ENCODE results near the gene RIC1. TPM values are rescaled to one million over a fixed set of nuclear protein-coding genes. Genes with fewer than 3 reads are reported as not detected.

Gene RIC1
- total RNA-seq, 4 donors from 2014 or later = 34.0 to 153 (median 37.3) TPM

GRCh38 chr9:5614985-5615384 is 13.9 kb upstream of the RIC1 start:
- Histone ChIP-seq H3K4me3 (no peak overlapping the region), H3K27me3 (no peaks in the 10 kb centered on the region), H3K4me1 (peaks cover 12 to 38% of the 10 kb centered on the region in 2 donors), H3K9me3 (no peaks in the 10 kb centered on the region), H3K27ac (no peak overlapping the region), H3K36me3 (no peaks in the 10 kb centered on the region)
- intact Hi-C loops (cut with DNase I; ENCODE audit: low total_unique reads) = no loop called here
- ATAC-seq (no peak), DNase-seq (no peak)
- TF ChIP-seq POLR2A (IDR thresholded peaks at IDR 0.05) = no peak
- TF ChIP-seq, protein P1, sequence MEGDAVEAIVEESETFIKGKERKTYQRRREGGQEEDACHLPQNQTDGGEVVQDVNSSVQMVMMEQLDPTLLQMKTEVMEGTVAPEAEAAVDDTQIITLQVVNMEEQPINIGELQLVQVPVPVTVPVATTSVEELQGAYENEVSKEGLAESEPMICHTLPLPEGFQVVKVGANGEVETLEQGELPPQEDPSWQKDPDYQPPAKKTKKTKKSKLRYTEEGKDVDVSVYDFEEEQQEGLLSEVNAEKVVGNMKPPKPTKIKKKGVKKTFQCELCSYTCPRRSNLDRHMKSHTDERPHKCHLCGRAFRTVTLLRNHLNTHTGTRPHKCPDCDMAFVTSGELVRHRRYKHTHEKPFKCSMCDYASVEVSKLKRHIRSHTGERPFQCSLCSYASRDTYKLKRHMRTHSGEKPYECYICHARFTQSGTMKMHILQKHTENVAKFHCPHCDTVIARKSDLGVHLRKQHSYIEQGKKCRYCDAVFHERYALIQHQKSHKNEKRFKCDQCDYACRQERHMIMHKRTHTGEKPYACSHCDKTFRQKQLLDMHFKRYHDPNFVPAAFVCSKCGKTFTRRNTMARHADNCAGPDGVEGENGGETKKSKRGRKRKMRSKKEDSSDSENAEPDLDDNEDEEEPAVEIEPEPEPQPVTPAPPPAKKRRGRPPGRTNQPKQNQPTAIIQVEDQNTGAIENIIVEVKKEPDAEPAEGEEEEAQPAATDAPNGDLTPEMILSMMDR (IDR thresholded peaks at IDR 0.05 in 4 of 5, conservative IDR thresholded peaks at IDR 0.05 in 1 of 5) = no peak
- in situ Hi-C loops (cut with MboI; ENCODE audit: low sequenced_read_pairs in 4 of 4) = loop anchor here in 2 of 4 donors (25.0 kb wide), 2 partner anchors 628 to 828 kb away; partner anchors contain the start of genes JAK2 (in 1 of the 2) and RCL1 (in 1 of the 2)

DNA sequence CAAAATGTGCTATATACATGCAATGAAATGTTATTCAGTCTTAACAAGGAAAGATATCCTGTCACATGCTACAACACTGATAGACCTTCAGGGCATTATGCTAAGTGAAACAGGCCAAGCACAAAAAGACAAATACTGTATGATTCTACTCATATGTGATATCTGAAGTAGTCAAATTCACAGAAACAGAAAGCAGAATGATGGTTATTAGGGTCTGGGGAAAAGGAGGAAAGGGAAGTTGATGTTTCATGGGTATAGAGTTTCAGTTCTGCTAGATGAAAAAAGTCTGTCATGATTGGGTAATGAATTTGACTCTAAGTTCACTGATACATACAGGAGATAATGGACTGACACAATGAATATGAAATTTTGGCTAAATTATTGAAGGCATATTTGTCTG is 11.2 kb upstream of the RIC1 start:
- intact Hi-C loops (cut with DNase I; ENCODE audit: low total_unique reads) = no loop called here
- Histone ChIP-seq H3K4me3 (no peak overlapping the region), H3K4me1 (peaks cover 25 to 42% of the 10 kb centered on the region in 2 donors), H3K27me3 (no peaks in the 10 kb centered on the region), H3K9me3 (no peaks in the 10 kb centered on the region), H3K27ac (peak overlapping the region in 1 of 4 donors; percentile 46), H3K36me3 (no peaks in the 10 kb centered on the region)
- ATAC-seq = no peak
- in situ Hi-C loops (cut with MboI; ENCODE audit: low sequenced_read_pairs in 4 of 4) = loop anchor here in 2 of 4 donors (25.0 kb wide), 2 partner anchors 630 to 830 kb away; partner anchors contain the start of genes JAK2 (in 1 of the 2) and RCL1 (in 1 of the 2)
- DNase-seq = no peak
- TF ChIP-seq, protein P1 (IDR thresholded peaks at IDR 0.05 in 4 of 5, conservative IDR thresholded peaks at IDR 0.05 in 1 of 5) = no peak
- no peak for TF ChIP-seq POLR2A (IDR thresholded peaks at IDR 0.05)

GRCh38 chr9:5620494-5620893 is 8.4 kb upstream of the RIC1 start:
- in situ Hi-C loops (cut with MboI; ENCODE audit: low sequenced_read_pairs in 4 of 4) = loop anchor here in 2 of 4 donors (10.0 to 25.0 kb wide), 3 partner anchors 633 to 936 kb away; partner anchors contain the start of genes JAK2 (in 1 of the 2) and RCL1 (in 1 of the 2)
- intact Hi-C loops (cut with DNase I; ENCODE audit: low total_unique reads) = no loop called here
- Histone ChIP-seq H3K9me3 (no peaks in the 10 kb centered on the region), H3K27ac (peak overlapping the region; percentile 71 to 98 (median 90)), H3K4me1 (peaks cover 31 to 61% of the 10 kb centered on the region in 2 donors), H3K27me3 (no peaks in the 10 kb centered on the region), H3K4me3 (peak overlapping the region; percentile 3 to 34 (median 28)), H3K36me3 (no peaks in the 10 kb centered on the region)
- TF ChIP-seq, protein P1 (IDR thresholded peaks at IDR 0.05 in 4 of 5, conservative IDR thresholded peaks at IDR 0.05 in 1 of 5) = no peak
- no peak for TF ChIP-seq POLR2A (IDR thresholded peaks at IDR 0.05)
- DNase-seq (no peak), ATAC-seq (peak in 1 of 2 donors; percentile 23)

GRCh38 chr9:5621327-5621726 is 7.6 kb upstream of the RIC1 start:
- ATAC-seq = peak; percentile 98 to 99
- peak; percentile 77 to 90 for DNase-seq
- Histone ChIP-seq H3K4me1 (peaks cover 40 to 69% of the 10 kb centered on the region in 2 donors), H3K4me3 (peak overlapping the region; percentile 3 to 34 (median 28)), H3K36me3 (no peaks in the 10 kb centered on the region), H3K27me3 (no peaks in the 10 kb centered on the region), H3K27ac (peak overlapping the region; percentile 71 to 98 (median 90)), H3K9me3 (no peaks in the 10 kb centered on the region)
- TF ChIP-seq, protein P1 (IDR thresholded peaks at IDR 0.05 in 4 of 5, conservative IDR thresholded peaks at IDR 0.05 in 1 of 5) = no peak
- TF ChIP-seq POLR2A (IDR thresholded peaks at IDR 0.05) = peak in 1 of 2 donors; percentile 56
- intact Hi-C loops (cut with DNase I; ENCODE audit: low total_unique reads) (no loop called here), in situ Hi-C loops (cut with MboI; ENCODE audit: low sequenced_read_pairs in 4 of 4) (loop anchor here in 2 of 4 donors (10.0 to 25.0 kb wide), 3 partner anchors 634 to 937 kb away; partner anchors contain the start of genes JAK2 (in 1 of the 2) and RCL1 (in 1 of the 2))
